IPS-20b (cell line): ENCODE measurements around the gene CDH26.
"Not testable (repeated sequence)": the region's sequence is repeated elsewhere in the genome, so short reads cannot be mapped to it uniquely, and the experiment has no call there.

Source experiments
- H3K27ac ChIP-seq: one replicate; pipeline ENCODE4 v1.5.1; 2013; ENCODE audit warnings: low read length
- H3K27me3 ChIP-seq: 2 replicates; pipeline ENCODE4 v1.6.1; 2013; ENCODE audit warnings: mild to moderate bottlenecking, low read length, inconsistent platforms; ENCODE audit not compliant: insufficient read depth
- H3K36me3 ChIP-seq: 2 replicates; pipeline ENCODE4 v1.6.1; 2013; ENCODE audit warnings: low read depth, mild to moderate bottlenecking, inconsistent platforms, low read length, moderate library complexity; ENCODE audit not compliant: insufficient read depth
- H3K4me1 ChIP-seq: 2 replicates; pipeline ENCODE4 v1.6.1; 2013; ENCODE audit warnings: mild to moderate bottlenecking, control low read depth, inconsistent platforms, low read length, moderate library complexity; ENCODE audit not compliant: insufficient read depth
- H3K4me3 ChIP-seq: 2 replicates; pipeline ENCODE4 v1.5.1; 2013; ENCODE audit warnings: mild to moderate bottlenecking, low read length, inconsistent platforms
- H3K9ac ChIP-seq: 2 replicates; pipeline ENCODE4 v1.6.1; 2013; ENCODE audit warnings: low read depth, mild to moderate bottlenecking, inconsistent platforms, low read length, moderate library complexity
- H3K9me3 ChIP-seq: 2 replicates; pipeline ENCODE4 v1.6.1; 2013; ENCODE audit warnings: mild to moderate bottlenecking, low read depth, low read length, inconsistent platforms; ENCODE audit not compliant: insufficient read depth

CDH26 gene

GRCh38 chr20:59942245-59942644 is 16.0 kb upstream of the CDH26 start:
- Histone ChIP-seq H3K36me3 (peaks cover 42% of the 10 kb centered on the region), H3K27ac (no peak overlapping the region), H3K27me3 (peaks cover 20% of the 10 kb centered on the region), H3K9me3 (peaks cover 7% of the 10 kb centered on the region; the same call in 1 of the 2 replicates), H3K4me3 (no peak overlapping the region), H3K9ac (no peak overlapping the region), H3K4me1 (peaks cover 19% of the 10 kb centered on the region; the same call in 1 of the 2 replicates)

GRCh38 chr20:59944726-59945125 is 13.5 kb upstream of the CDH26 start:
- H3K9ac ChIP-seq = no peak overlapping the region
- no peak overlapping the region for H3K4me3 ChIP-seq
- peaks cover 46% of the 10 kb centered on the region for H3K36me3 ChIP-seq
- no peaks in the 10 kb centered on the region for H3K27me3 ChIP-seq
- H3K4me1 ChIP-seq = peaks cover 19% of the 10 kb centered on the region; the same call in 1 of the 2 replicates
- no peak overlapping the region for H3K27ac ChIP-seq
- no peaks in the 10 kb centered on the region for H3K9me3 ChIP-seq

GRCh38 chr20:59945175-59945574 is 13.0 kb upstream of the CDH26 start:
- peaks cover 46% of the 10 kb centered on the region for H3K36me3 ChIP-seq
- no peak overlapping the region for H3K9ac ChIP-seq
- H3K9me3 ChIP-seq = no peaks in the 10 kb centered on the region
- peaks cover 19% of the 10 kb centered on the region; the same call in 1 of the 2 replicates for H3K4me1 ChIP-seq
- no peak overlapping the region for H3K4me3 ChIP-seq
- H3K27me3 ChIP-seq = no peaks in the 10 kb centered on the region
- H3K27ac ChIP-seq = peak overlapping the region; percentile 32

- Histone ChIP-seq H3K36me3 (peaks cover 46% of the 10 kb centered on the region), H3K27me3 (no peaks in the 10 kb centered on the region), H3K9me3 (no peaks in the 10 kb centered on the region), H3K4me3 (0 out of 2 replicates have a peak overlapping the region, but pooled peaks have one; percentile 2), H3K4me1 (peaks cover 19% of the 10 kb centered on the region; the same call in 1 of the 2 replicates), H3K27ac (peak overlapping the region; percentile 32), H3K9ac (0 out of 2 replicates have a peak overlapping the region, but pooled peaks have one; percentile 10)
Observed at GRCh38 chr20:59945731-59946130, 12.5 kb upstream of the CDH26 start.

GRCh38 chr20:59947376-59947775 is 10.8 kb upstream of the CDH26 start:
- H3K27me3 ChIP-seq = no peaks in the 10 kb centered on the region
- H3K4me3 ChIP-seq = no peak overlapping the region
- H3K9me3 ChIP-seq = no peaks in the 10 kb centered on the region
- H3K4me1 ChIP-seq = peaks cover 13% of the 10 kb centered on the region; the same call in 1 of the 2 replicates
- no peak overlapping the region for H3K9ac ChIP-seq
- no peak overlapping the region for H3K27ac ChIP-seq
- peaks cover 42% of the 10 kb centered on the region for H3K36me3 ChIP-seq

- Histone ChIP-seq H3K9ac (no peak overlapping the region), H3K4me3 (no peak overlapping the region), H3K27ac (no peak overlapping the region), H3K9me3 (no peaks in the 10 kb centered on the region), H3K36me3 (peaks cover 33% of the 10 kb centered on the region), H3K27me3 (no peaks in the 10 kb centered on the region), H3K4me1 (peaks cover 13% of the 10 kb centered on the region; the same call in 1 of the 2 replicates)
Observed at GRCh38 chr20:59948212-59948611, 10.0 kb upstream of the CDH26 start.

GRCh38 chr20:59948828-59949720 is 9.1 kb upstream of the CDH26 start:
- no peak overlapping the region for H3K4me3 ChIP-seq
- H3K27ac ChIP-seq = no peak overlapping the region
- H3K4me1 ChIP-seq = peaks cover 13% of the 10 kb centered on the region; the same call in 1 of the 2 replicates
- peaks cover 25% of the 10 kb centered on the region for H3K36me3 ChIP-seq
- H3K27me3 ChIP-seq = no peaks in the 10 kb centered on the region
- no peak overlapping the region for H3K9ac ChIP-seq
- H3K9me3 ChIP-seq = no peaks in the 10 kb centered on the region

- Histone ChIP-seq H3K27me3 (no peaks in the 10 kb centered on the region), H3K4me3 (no peak overlapping the region), H3K9me3 (no peaks in the 10 kb centered on the region), H3K36me3 (peaks cover 16% of the 10 kb centered on the region), H3K4me1 (peaks cover 13% of the 10 kb centered on the region; the same call in 1 of the 2 replicates), H3K27ac (no peak overlapping the region), H3K9ac (no peak overlapping the region)
Observed at GRCh38 chr20:59949911-59950310, 8.3 kb upstream of the CDH26 start.

GRCh38 chr20:59954718-59955117 is 3.5 kb upstream of the CDH26 start:
- Histone ChIP-seq H3K4me1 (no peaks in the 10 kb centered on the region), H3K36me3 (no peaks in the 10 kb centered on the region), H3K4me3 (no peak overlapping the region), H3K27ac (no peak overlapping the region), H3K9ac (no peak overlapping the region), H3K27me3 (no peaks in the 10 kb centered on the region), H3K9me3 (no peaks in the 10 kb centered on the region)

- no peak overlapping the region for H3K4me3 ChIP-seq
- no peaks in the 10 kb centered on the region for H3K4me1 ChIP-seq
- H3K36me3 ChIP-seq = no peaks in the 10 kb centered on the region
- no peak overlapping the region for H3K27ac ChIP-seq
- H3K9ac ChIP-seq = no peak overlapping the region
- H3K9me3 ChIP-seq = no peaks in the 10 kb centered on the region
- H3K27me3 ChIP-seq = no peaks in the 10 kb centered on the region
Observed at GRCh38 chr20:59955131-59955796, 3.0 kb upstream of the CDH26 start.

GRCh38 chr20:59957568-59957967 is 655 bp upstream of the CDH26 start:
- H3K36me3 ChIP-seq, H3K9ac ChIP-seq, H3K4me1 ChIP-seq, H3K27me3 ChIP-seq, H3K4me3 ChIP-seq, H3K9me3 ChIP-seq, H3K27ac ChIP-seq: not testable (repeated sequence)
